Endothelial cell of umbilical vein (primary cell): Measurements from ENCODE around the gene DNAJC18. TPM values are rescaled to one million over a fixed set of nuclear protein-coding genes. Genes with fewer than 3 reads are reported as not detected.
A peak's percentile ranks its signal among the peaks of the same experiment; 100 is the strongest.

ENCODE experiments used
- BruUV-seq: library from RNA; stranded (reverse); fragments of 400-500 nt; replicated peaks from 2 replicates; lab custom pipeline; 2021; lab: Mats Ljungman, UMichigan
- CTCF ChIA-PET: fragments of 300-600, 350-600 bp; sonication (Branson Sonifier 250); formaldehyde crosslinking; loops from one replicate; lab custom pipeline; 2021; ENCODE audit warnings: antibody characterized with exemption, inconsistent platforms; lab: Charles Lee
- POLR2A ChIA-PET: fragments of 300-600, 350-600 bp; sonication (Branson Sonifier 250); formaldehyde crosslinking; loops from one replicate; lab custom pipeline; 2021; ENCODE audit warnings: antibody characterized with exemption, inconsistent platforms; lab: Charles Lee
- DNase-seq: peaks from one replicate; pipeline ENCODE4 v3.0.0-alpha.2; 2011; ENCODE audit warnings: low read depth, low spot score
- FAIRE-seq: peaks from 2 replicates; lab custom pipeline; 2011; peaks lifted over from hg19 to GRCh38; lab: Jason Lieb, UNC
- H2AFZ ChIP-seq: 2 replicates; pipeline ENCODE4 v1.6.0; 2012; ENCODE audit warnings: low read depth, low read length, control low read depth, inconsistent platforms
- H3K27ac ChIP-seq: 2 replicates; pipeline ENCODE4 v1.5.1; 2011; ENCODE audit warnings: low read depth, mild to moderate bottlenecking, control low read depth, low read length, moderate library complexity; ENCODE audit not compliant: insufficient read depth
- H3K27me3 ChIP-seq, 2 experiments: 2 replicates each; pipeline versions ENCODE4 v1.6.0 to v1.6.1; 2011; ENCODE audit warnings: low read length in 2 of 2, mixed read lengths in 1 of 2; ENCODE audit not compliant: control insufficient read depth in 2 of 2, insufficient read depth in 2 of 2
- H3K36me3 ChIP-seq, 2 experiments: 2 replicates in 1 of 2; 3 replicates in 1 of 2; pipeline ENCODE4 v1.5.1; 2011; ENCODE audit warnings: low read length in 2 of 2, mild to moderate bottlenecking in 1 of 2, moderate library complexity in 1 of 2; ENCODE audit not compliant: control insufficient read depth in 2 of 2, insufficient read depth in 2 of 2; ENCODE audit errors: extremely low read depth in 1 of 2
- H3K4me1 ChIP-seq: 3 replicates; pipeline ENCODE4 v1.5.1; 2011; ENCODE audit warnings: mild to moderate bottlenecking, low read length; ENCODE audit not compliant: control insufficient read depth, insufficient read depth; ENCODE audit errors: extremely low read depth
- H3K4me2 ChIP-seq: 2 replicates; pipeline ENCODE4 v1.6.1; 2011; ENCODE audit warnings: low read length, control low read depth, mixed read lengths; ENCODE audit not compliant: insufficient read depth
- H3K4me3 ChIP-seq, 3 experiments: fragments of 200-600 bp in 1 of 3; sonication (generic), shearing (Covaris generic) in 1 of 3; replicated peaks in 1 of 3; 2 replicates each; pipeline ENCODE4 v1.5.1; 2011 to 2016; ENCODE audit warnings: control low read depth in 3 of 3, low read length in 3 of 3, mild to moderate bottlenecking in 2 of 3, inconsistent platforms in 1 of 3, low read depth in 1 of 3, moderate library complexity in 1 of 3; ENCODE audit not compliant: insufficient read depth in 1 of 3
- H3K79me2 ChIP-seq: 2 replicates; pipeline ENCODE4 v1.6.0; 2012; ENCODE audit warnings: low read length, inconsistent platforms; ENCODE audit not compliant: control insufficient read depth, insufficient read depth
- H3K9ac ChIP-seq: replicated peaks from 2 replicates; pipeline ENCODE3; 2011; ENCODE audit warnings: low read length, control low read depth; ENCODE audit not compliant: insufficient read depth; ENCODE audit errors: extremely low read depth
- H3K9me1 ChIP-seq: replicated peaks from 3 replicates; pipeline ENCODE4 v1.6.0; 2011; ENCODE audit warnings: mild to moderate bottlenecking, low read length; ENCODE audit not compliant: control insufficient read depth, insufficient read depth; ENCODE audit errors: extremely low read depth
- H3K9me3 ChIP-seq: replicated peaks from 2 replicates; pipeline ENCODE4 v1.5.1; 2012; ENCODE audit warnings: low read length, inconsistent platforms; ENCODE audit not compliant: control insufficient read depth, insufficient read depth
- H4K20me1 ChIP-seq: replicated peaks from 2 replicates; pipeline ENCODE3; 2011; ENCODE audit warnings: mild to moderate bottlenecking, low read length; ENCODE audit not compliant: control insufficient read depth, insufficient read depth; ENCODE audit errors: extremely low read depth
- EZH2 ChIP-seq: IDR thresholded peaks from 2 replicates; pipeline ENCODE4 v1.6.1; 2012; ENCODE audit warnings: borderline replicate concordance, low read depth, mild to moderate bottlenecking, moderate library complexity, low read length, inconsistent platforms; ENCODE audit not compliant: severe bottlenecking
- FOS ChIP-seq: IDR thresholded peaks from 2 replicates; pipeline ENCODE4 v1.6.1; 2011; ENCODE audit warnings: mild to moderate bottlenecking, low read length, moderate library complexity, borderline replicate concordance; ENCODE audit not compliant: insufficient read depth
- GATA2 ChIP-seq: IDR thresholded peaks from 2 replicates; pipeline ENCODE4 v1.7.0; 2011; ENCODE audit warnings: low read depth, mild to moderate bottlenecking, moderate library complexity, mixed read lengths, low read length; ENCODE audit not compliant: insufficient read length, insufficient read depth
- JUN ChIP-seq: IDR thresholded peaks from 2 replicates; pipeline ENCODE4 v1.6.1; 2011; ENCODE audit warnings: borderline replicate concordance, low read depth; ENCODE audit not compliant: insufficient read length, insufficient read depth
- MYC ChIP-seq: IDR thresholded peaks from one replicate; pipeline ENCODE4 v1.6.1; 2011; ENCODE audit warnings: mild to moderate bottlenecking, low read depth, low read length
- POLR2A ChIP-seq: IDR thresholded peaks from 2 replicates; pipeline ENCODE4 v1.6.1; 2012; ENCODE audit warnings: low read depth, mild to moderate bottlenecking, control low read depth, low read length
- POLR2AphosphoS5 ChIP-seq: IDR thresholded peaks from 2 replicates; pipeline ENCODE4 v1.6.1; 2012; ENCODE audit warnings: low read depth, mild to moderate bottlenecking, control low read depth, low read length, moderate library complexity; ENCODE audit not compliant: insufficient read depth
- dilution Hi-C: fragments of 300-500 bp; cut with MboI; formaldehyde crosslinking; loops from one replicate; pipeline ENCODE4 v1.15.0; 2019; ENCODE audit warnings: low sequenced_read_pairs; ENCODE audit not compliant: extremely low pct_ligation_motif_present
- intact Hi-C: fragments of 100-400 bp; cut with micrococcal nuclease; formaldehyde crosslinking; loops from one replicate; pipeline ENCODE4 v1.10.0; 2022
- polyA plus RNA-seq, 4 experiments: library from polyadenylated mRNA; depleted of rRNA in 3 of 4; stranded (reverse) in 3 of 4; unstranded in 1 of 4; fragments of >200 nt; gene quantifications; 2 replicates each; pipeline versions ENCODE4 v1.2.1 to v1.2.3, GENCODE V29; 2011 to 2012; ENCODE audit warnings: missing spikeins in 1 of 4
- total RNA-seq: library from RNA; stranded (reverse); gene quantifications from 2 replicates; pipeline ENCODE4 v1.2.3, GENCODE V29; 2021
- TF ChIP-seq, protein P1 (sequence below): IDR thresholded peaks from 2 replicates; pipeline ENCODE4 v1.6.1; 2011; ENCODE audit not compliant: insufficient read depth, insufficient read length
- TF ChIP-seq, protein P2 (sequence below), 2 donors: IDR thresholded peaks; 1 replicate in 1 of 2; 2 replicates in 1 of 2; pipeline ENCODE4 v1.5.1; 2011; ENCODE audit warnings: low read length in 2 of 2, mild to moderate bottlenecking in 2 of 2, moderate library complexity in 2 of 2, control low read depth in 1 of 2, inconsistent platforms in 1 of 2, low read depth in 1 of 2; ENCODE audit not compliant: insufficient read depth in 1 of 2; ENCODE audit errors: extremely low read depth in 1 of 2

DNAJC18 gene
- total and polyA plus RNA-seq, 2 donors (not counting 3 experiments of a cell fraction or from before 2014, with no cell fraction given): 23.2 to 52.6 TPM

DNA sequence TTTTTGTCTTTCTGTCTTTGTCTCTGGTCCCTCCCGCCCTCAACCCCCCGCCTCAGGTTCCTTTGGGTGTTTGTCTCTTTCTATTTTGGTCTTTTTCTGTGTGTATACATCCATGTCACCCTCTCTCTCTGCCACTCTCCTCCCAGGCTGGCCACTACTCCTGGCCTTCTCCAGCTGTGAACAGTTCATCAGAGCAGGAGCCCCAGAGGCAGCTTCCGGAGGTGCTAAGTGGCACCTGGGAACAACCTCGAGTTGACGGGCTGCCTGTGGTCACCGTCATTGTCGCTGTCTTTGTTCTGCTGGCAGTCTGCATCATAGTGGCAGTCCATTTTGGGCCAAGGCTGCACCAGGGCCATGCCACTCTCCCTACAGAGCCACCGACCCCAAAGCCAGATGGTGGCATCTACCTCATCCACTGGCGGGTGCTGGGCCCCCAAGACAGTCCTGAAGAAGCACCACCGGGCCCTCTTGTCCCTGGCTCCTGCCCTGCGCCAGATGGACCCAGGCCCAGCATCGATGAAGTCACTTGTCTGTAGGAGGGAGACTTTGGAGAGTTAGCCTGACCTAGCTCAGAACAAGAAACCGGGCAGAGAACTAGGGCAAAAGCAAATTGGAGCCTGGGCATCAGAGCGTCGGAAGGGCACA, 33.2 kb upstream of the DNAJC18 start:
- DNase-seq (no peak), FAIRE-seq (no peak)
- Histone ChIP-seq H3K79me2 (no peaks in the 10 kb centered on the region), H3K9me3 (no peaks in the 10 kb centered on the region), H2AFZ (no peak overlapping the region), H3K4me1 (peaks cover 18% of the 10 kb centered on the region), H3K4me2 (no peak overlapping the region), H3K9me1 (no peaks in the 10 kb centered on the region), H4K20me1 (no peaks in the 10 kb centered on the region), H3K4me3 (no peak overlapping the region), H3K27me3 (no peaks in the 10 kb centered on the region), H3K27ac (peak overlapping the region; percentile 79), H3K36me3 (peaks cover 2 to 17% of the 10 kb centered on the region in 2 experiments), H3K9ac (no peak overlapping the region)
- dilution Hi-C loops: no loop called here
- no TSS peak for BruUV-seq
- CTCF ChIA-PET: interaction anchor here (1.0 to 2.2 kb wide), 7 partner anchors 10 to 43 kb away, joined by 3 to 16 read pairs (median 5); partner anchors contain the start of genes ECSCR and STING1
- TF ChIP-seq EZH2 (no peak), GATA2 (no peak), MYC (no peak), POLR2A (no peak), POLR2AphosphoS5 (no peak), FOS (no peak), JUN (no peak)
- TF ChIP-seq, protein P1, sequence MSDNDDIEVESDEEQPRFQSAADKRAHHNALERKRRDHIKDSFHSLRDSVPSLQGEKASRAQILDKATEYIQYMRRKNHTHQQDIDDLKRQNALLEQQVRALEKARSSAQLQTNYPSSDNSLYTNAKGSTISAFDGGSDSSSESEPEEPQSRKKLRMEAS: no peak
- TF ChIP-seq, protein P2, sequence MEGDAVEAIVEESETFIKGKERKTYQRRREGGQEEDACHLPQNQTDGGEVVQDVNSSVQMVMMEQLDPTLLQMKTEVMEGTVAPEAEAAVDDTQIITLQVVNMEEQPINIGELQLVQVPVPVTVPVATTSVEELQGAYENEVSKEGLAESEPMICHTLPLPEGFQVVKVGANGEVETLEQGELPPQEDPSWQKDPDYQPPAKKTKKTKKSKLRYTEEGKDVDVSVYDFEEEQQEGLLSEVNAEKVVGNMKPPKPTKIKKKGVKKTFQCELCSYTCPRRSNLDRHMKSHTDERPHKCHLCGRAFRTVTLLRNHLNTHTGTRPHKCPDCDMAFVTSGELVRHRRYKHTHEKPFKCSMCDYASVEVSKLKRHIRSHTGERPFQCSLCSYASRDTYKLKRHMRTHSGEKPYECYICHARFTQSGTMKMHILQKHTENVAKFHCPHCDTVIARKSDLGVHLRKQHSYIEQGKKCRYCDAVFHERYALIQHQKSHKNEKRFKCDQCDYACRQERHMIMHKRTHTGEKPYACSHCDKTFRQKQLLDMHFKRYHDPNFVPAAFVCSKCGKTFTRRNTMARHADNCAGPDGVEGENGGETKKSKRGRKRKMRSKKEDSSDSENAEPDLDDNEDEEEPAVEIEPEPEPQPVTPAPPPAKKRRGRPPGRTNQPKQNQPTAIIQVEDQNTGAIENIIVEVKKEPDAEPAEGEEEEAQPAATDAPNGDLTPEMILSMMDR (IDR thresholded peaks at IDR 0.05; ENCODE audit: extremely low read depth in 1 of 2, insufficient read depth in 1 of 2, low read depth in 1 of 2, low read length in 2 of 2): no peak
- intact Hi-C loops: loop anchor here (1.0 to 2.0 kb wide), 3 partner anchors 10 to 14 kb away; partner anchors contain the start of genes ECSCR and STING1
- POLR2A ChIA-PET: interaction anchor here (1.3 to 1.8 kb wide), 2 partner anchors 10 to 13 kb away, joined by 13 to 15 read pairs; partner anchors contain the start of gene ECSCR
